ENCODE results near the gene OR52B2.

Gene OR52B2

DNA sequence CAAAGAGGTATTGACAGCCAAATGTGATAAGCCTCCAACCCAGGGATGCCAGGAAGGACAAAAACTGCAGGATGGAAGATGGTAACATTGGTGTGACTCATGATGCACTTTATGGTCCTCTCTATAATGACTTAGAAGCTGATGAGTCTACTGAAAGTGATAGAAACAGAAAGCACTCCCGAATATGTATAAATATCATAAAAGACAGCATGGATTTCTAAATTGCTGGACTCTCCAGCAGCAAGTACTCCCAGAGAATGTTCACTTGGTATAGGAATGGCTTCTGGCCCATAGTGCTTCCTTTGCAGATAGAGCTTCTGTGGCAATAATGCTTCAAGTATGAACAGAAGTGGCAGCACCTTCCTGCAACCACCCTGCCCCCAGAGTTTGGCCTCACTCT lies at the start of gene OR52B2:
Gene OR52B2, minus strand, starts transcription at position 101 of the 400 bp plus-strand sequence. Its CDS starts 0 bp downstream, at position 101.
- no peak for DNase-seq

GRCh38 chr11:6219359-6219758 lies 49.2 kb upstream of the OR52B2 start:
- DNase-seq = no peak

- no peak for DNase-seq
These were observed 47.6 kb upstream of the OR52B2 start for GRCh38 chr11:6217722-6218121.

DNA sequence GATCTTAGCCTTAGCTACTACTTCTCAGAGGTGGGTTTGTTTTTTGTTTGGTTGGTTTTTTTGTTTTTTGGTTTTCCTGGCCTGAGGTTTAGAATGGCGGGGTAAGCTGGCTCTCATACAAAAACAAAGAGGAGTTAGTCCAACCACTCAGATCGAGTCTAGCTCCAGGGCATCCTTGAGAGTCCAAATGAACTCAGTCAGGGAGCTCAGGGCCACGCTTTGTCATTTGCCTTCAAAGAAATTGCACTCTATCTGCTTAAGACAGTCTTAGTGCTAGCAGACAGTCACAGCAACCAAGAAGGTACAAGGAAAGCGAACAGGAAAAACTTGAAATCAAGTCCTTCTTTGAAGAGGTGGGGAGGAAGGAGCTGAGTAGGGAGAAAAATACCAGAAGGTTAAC lies 46.4 kb upstream of the OR52B2 start:
- DNase-seq = no peak

GRCh38 chr11:6214530-6214929 lies 44.4 kb upstream of the OR52B2 start:
- no peak for DNase-seq

GRCh38 chr11:6210274-6210955 lies 40.3 kb upstream of the OR52B2 start:
- DNase-seq = no peak

GRCh38 chr11:6209801-6210200 lies 39.7 kb upstream of the OR52B2 start:
- no peak for DNase-seq

DNA sequence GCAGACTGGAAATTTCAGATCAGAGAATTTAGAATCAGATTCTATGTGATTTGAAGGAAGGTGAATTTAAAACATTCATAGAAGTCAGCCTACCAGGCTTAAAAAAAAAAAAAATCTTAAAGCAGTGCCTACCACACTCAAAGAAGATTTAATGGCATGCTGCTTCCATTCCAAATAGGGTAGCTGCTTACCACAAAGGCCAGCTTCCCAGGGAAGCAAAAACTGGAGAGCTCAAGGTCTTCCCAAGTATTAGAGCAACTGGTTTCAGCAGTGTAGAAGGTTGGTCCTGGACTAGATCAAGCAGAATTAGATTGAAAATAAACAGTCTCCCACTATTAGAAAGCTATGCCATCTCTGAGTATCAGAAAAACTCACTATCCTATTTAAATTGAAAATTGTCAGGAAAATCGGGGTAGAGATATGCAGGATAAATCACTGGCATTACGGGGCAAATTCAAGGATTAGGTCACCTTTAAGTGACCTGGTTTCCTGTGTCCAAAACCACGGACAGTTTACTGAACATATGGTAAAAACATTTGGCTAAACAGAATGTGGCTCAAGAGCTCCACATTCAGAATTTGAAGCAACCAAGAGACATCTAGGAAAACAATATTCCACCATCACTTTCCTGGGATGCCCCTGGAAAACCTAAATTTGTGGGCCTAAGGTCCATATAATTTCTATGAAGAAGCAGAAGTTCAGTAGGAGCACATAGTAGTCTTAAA lies 36.5 kb upstream of the OR52B2 start:
- no peak for DNase-seq

DNA sequence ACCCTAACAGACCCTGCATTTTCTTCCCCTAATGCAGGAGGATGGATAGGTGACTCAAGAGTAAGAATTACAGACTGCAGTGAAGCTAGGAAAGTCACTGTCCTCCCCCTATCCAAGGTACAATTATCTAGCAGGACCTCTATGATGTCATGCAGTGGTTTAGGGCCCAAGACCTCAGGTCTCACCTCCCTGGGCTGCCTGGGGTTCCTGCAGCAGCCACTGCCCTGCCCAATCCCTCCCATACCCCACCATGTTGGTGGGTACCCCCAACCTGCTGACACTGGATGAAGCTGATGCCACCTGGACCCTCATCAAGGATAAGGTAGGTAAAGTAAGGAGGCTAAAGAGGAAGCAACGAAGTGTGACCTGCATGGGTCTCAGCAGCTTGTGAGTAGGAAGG lies 35.2 kb upstream of the OR52B2 start, which contains the start of gene C11orf42:
Gene C11orf42, plus strand, starts transcription at position 192 of the 400 bp plus-strand sequence. Its CDS starts 59 bp downstream, at position 251.
- no peak for DNase-seq

DNA sequence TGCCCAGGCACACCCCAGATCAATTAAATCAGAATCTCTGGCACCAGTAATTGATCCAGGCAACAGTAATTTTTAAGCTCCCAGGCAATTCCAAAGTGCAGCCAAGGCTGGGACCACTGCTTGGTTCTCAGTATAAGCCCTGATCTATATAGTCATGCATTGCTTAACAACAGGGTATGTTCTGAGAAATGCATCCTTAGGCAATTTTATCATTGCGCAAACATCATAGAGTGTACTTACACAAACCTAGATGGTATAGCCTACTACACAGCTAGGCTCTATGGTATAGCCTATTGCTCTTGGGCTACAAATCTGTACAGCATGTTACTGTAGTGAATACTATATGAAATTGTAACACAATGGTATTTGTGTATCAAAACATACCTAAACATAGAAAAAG lies 34.6 kb upstream of the OR52B2 start:
- DNase-seq = no peak

DNA sequence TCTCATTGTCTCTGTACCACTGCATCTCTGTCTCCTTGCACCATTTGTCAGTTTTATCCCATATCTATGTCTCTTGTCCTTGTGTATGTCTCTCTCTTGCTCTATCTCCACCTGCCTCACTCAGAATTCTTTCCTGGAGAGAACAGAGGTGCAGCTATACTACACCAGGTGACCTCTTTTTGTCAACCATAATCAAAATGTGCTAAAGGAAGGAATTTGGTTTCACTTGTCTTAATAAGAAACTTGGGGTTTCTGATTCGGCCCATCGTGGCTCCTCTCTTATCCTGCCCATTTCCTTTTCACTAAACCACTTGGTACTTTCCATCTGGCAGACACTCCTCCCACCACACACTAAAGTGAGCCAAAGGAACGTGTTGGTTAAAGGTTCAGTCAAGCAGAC lies 33.2 kb upstream of the OR52B2 start:
- DNase-seq = no peak

DNA sequence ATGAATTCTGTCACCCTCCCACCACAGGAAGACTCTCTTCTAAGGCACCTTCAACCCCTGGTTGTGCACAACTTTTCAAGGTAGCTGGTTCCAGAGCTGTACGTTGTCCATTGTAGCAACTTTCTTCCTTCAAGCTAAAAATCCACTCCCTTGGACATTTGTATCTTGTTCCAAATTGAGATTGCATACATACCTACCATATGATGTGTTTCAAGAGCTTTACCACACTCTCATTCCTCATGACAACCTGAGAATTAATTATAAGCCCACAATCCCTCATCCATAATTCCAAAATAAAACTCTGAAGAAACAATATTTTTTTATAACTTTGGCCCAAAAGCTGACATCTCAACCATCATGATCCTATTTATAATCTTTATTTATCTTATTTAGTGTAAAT lies 31.9 kb upstream of the OR52B2 start:
- no peak for DNase-seq

DNA sequence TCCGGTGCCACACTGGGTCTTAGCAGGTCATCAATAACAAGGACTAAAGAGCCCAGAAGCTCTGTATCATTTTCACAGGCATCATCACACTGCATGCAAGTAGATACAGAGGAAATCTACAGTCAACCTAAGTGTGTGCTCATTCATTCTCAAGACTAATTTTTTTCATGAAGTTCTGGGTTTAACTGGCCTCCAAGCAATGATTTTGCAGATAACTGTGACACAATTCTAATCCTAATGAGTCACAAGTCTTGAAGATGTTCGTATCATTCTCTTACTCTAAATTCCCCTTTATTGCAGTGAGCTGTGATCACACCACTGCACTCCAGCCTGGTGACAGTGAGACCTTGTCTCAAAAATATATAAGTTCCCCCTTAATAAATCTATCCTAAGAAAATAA lies 31.4 kb upstream of the OR52B2 start:
- DNase-seq = peak; percentile 30

DNA sequence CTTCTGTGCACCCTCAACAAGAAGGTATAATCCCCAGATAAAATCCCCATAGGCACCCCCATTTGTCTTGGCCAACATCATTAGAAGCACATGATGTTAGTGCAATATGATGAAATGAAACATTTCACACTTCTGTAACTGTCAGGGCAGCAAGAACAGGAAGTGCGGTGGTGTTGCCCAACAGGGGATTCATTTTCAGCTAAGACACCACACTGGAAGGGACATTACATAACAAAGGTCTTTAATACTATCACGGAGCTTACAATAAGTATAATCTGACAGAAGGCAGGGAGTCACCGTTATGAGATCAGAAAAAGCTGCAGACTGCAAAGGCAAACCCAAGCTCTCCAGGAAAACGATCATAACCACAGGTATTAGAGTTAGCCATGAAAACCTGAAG lies 30.8 kb upstream of the OR52B2 start:
- peak; percentile 67 for DNase-seq

DNA sequence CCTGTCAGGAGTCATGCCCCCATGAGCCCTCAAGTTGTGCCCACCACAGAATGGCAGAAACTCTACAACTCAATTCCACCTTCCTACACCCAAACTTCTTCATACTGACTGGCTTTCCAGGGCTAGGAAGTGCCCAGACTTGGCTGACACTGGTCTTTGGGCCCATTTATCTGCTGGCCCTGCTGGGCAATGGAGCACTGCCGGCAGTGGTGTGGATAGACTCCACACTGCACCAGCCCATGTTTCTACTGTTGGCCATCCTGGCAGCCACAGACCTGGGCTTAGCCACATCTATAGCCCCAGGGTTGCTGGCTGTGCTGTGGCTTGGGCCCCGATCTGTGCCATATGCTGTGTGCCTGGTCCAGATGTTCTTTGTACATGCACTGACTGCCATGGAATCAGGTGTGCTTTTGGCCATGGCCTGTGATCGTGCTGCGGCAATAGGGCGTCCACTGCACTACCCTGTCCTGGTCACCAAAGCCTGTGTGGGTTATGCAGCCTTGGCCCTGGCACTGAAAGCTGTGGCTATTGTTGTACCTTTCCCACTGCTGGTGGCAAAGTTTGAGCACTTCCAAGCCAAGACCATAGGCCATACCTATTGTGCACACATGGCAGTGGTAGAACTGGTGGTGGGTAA lies 29.2 kb upstream of the OR52B2 start, which contains the start of gene OR52W1:
Gene OR52W1, plus strand, starts transcription at position 51 of the 637 bp plus-strand sequence. Its CDS starts 0 bp downstream, at position 51.
- DNase-seq = no peak

DNA sequence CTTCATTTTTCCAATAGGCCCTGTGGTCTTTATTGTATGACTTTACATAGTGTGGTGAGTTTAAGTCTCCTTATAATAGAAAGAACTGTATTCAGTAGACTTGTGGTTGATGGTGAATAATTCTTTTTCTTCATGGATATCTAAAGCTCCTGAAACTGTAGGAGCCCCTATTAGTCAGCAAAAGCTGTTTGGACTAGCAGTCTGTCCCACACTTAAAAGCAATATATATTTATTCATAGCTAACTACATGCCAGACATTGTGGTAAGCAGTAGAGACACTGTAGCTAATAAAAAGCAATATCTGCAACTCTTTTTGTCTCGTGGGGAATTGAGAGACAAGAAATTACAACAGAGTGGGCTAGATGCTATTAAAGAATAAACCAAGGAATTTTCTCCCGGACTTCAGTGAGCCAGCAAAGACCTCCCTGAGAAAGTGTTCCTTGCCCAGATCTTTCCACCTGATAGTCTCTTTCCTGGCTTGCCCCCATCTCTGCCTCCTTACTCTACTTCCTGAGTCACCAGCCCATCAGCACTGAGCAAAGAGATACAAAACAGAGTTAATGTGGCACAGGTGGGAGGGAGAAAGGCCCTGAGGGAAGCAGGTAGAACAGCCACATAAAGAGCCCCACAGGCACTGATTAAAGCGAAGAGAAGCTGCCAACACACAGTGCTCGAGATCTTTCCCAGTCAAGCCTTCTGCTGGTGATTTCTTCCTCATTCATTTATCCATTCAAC lies 27.5 kb upstream of the OR52B2 start:
- DNase-seq = no peak

- DNase-seq = no peak
These were observed 26.3 kb upstream of the OR52B2 start for GRCh38 chr11:6196396-6196795.

GRCh38 chr11:6194065-6194581 lies 24.0 kb upstream of the OR52B2 start:
- DNase-seq = peak; percentile 66

DNA sequence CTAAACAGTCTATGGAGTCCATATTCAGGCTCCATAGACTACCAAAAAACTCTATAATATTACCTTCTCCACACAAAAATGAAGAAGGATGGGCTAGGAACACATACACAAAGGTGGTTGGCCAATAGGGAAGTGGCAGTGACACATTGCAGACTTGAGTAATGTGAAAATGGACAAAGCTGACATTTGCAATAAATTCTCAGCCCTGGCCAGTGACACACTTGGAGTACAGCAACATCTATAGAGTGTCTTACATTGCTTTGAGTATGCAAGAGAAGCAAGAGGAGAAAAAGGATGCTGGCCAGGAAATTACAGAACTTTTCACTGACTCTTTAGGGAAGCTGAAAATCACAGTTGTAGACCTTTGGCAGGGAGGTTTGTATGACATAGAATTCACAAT lies 21.6 kb upstream of the OR52B2 start:
- no peak for DNase-seq

- peak; percentile 49 for DNase-seq
These were observed 5.3 kb upstream of the OR52B2 start for GRCh38 chr11:6175440-6175839.

- peak; percentile 33 for DNase-seq
These were observed 13.3 kb downstream of the OR52B2 start for GRCh38 chr11:6156628-6157359.

GRCh38 chr11:6152126-6152525 lies 18.0 kb downstream of the OR52B2 start:
- no peak for DNase-seq

Data from OCI-M1 (cell line).